Smooth muscle cell (in vitro differentiated cells): Measurements from ENCODE around the gene SUSD4. TPM values are rescaled to one million over a fixed set of nuclear protein-coding genes. Genes with fewer than 3 reads are reported as not detected.

Experiments used
- DNase-seq: peaks from one replicate; lab custom pipeline; 2025; ENCODE audit not compliant: unreplicated experiment; lab: John Stamatoyannopoulos, UW
- H2AFZ ChIP-seq: fragments of 200-600 bp; sonication (generic); 2 replicates; pipeline ENCODE4 v1.6.0; 2016; ENCODE audit warnings: antibody characterized with exemption, low read depth, mild to moderate bottlenecking
- H3F3A ChIP-seq: fragments of 200-600 bp; sonication (generic); 2 replicates; pipeline ENCODE4 v1.6.0; 2017; ENCODE audit warnings: antibody characterized with exemption, low read depth
- H3K27ac ChIP-seq: fragments of 200-600 bp; sonication (generic); 2 replicates; pipeline ENCODE4 v1.5.1; 2016; ENCODE audit warnings: low read depth, mild to moderate bottlenecking
- H3K27me3 ChIP-seq: fragments of 200-600 bp; sonication (generic); 2 replicates; pipeline ENCODE4 v1.6.1; 2016; ENCODE audit warnings: low read depth, mild to moderate bottlenecking
- H3K36me3 ChIP-seq: fragments of 200-600 bp; sonication (generic); 2 replicates; pipeline ENCODE4 v1.5.1; 2016; ENCODE audit warnings: low read depth
- H3K4me1 ChIP-seq: fragments of 200-600 bp; sonication (generic); 2 replicates; pipeline ENCODE4 v1.5.1; 2016; ENCODE audit warnings: low read depth
- H3K4me2 ChIP-seq: fragments of 200-600 bp; sonication (generic); 2 replicates; pipeline ENCODE4 v1.6.0; 2016; ENCODE audit warnings: mild to moderate bottlenecking
- H3K4me3 ChIP-seq: fragments of 200-600 bp; sonication (generic); 2 replicates; pipeline ENCODE4 v1.5.1; 2016; ENCODE audit warnings: mild to moderate bottlenecking
- H3K79me2 ChIP-seq: fragments of 200-600 bp; sonication (generic); 2 replicates; pipeline ENCODE4 v1.6.0; 2016; ENCODE audit warnings: low read depth, mild to moderate bottlenecking
- H3K9ac ChIP-seq: fragments of 200-600 bp; sonication (generic); 2 replicates; pipeline ENCODE4 v1.6.0; 2016; ENCODE audit warnings: low read depth
- H3K9me3 ChIP-seq: fragments of 200-600 bp; sonication (generic); replicated peaks from 2 replicates; pipeline ENCODE4 v1.5.1; 2016; ENCODE audit warnings: low read depth
- H4K20me1 ChIP-seq: fragments of 200-600 bp; sonication (generic); 2 replicates; pipeline ENCODE4 v1.6.0; 2016; ENCODE audit warnings: low read depth
- WGBS: methylation state at CpG from one replicate; pipeline ENCODE4 v1.1.7; 2016; ENCODE audit warnings: low lambda C conversion rate; 5-methylcytosine and 5-hydroxymethylcytosine counted together
- polyA plus RNA-seq: library from polyadenylated mRNA; unstranded; fragments of >200 nt; fragmentation: Nextera tagmentation; extraction: Ambion mirVana; gene quantifications from 2 replicates; pipeline ENCODE4 v1.2.1, GENCODE V29; 2016
- total RNA-seq: library from RNA; depleted of rRNA; stranded (reverse); fragments of >200 nt; gene quantifications from 2 replicates; pipeline ENCODE4 v1.2.3, GENCODE V29; 2014
- TF ChIP-seq, protein P1 (sequence below): fragments of 200-600 bp; sonication (generic); IDR thresholded peaks from 2 replicates; pipeline ENCODE4 v1.5.1; 2017; ENCODE audit warnings: borderline replicate concordance, mild to moderate bottlenecking, antibody characterized with exemption; ENCODE audit not compliant: insufficient read depth, poor library complexity, severe bottlenecking

Gene SUSD4
- total and polyA plus RNA-seq, 2 experiments from 2014 or later, result 4.5 to 5.1 TPM

DNA sequence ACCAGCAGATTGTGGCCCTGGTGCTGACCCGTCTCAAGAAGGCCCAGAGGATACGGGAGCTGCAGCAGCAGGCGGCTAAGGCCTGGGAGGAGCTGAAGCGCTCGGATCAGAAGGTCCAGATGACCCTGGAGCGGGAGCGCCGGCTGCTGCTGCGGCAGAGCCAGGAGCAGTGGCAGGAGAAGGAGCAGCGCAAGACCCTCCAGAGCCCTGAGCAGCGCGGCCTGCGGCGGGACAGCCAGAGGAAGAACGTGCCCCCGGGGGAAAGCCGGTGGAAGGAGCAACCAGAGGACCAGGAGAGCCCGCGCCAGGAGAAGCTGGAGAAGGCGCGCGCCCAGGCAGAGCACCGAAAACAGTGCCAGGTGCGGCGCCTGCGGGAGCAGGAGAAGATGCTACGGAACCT is 30.3 kb upstream of the SUSD4 start:
- no peaks in the 10 kb centered on the region for H3F3A ChIP-seq
- no peaks in the 10 kb centered on the region for H4K20me1 ChIP-seq
- WGBS, result 96% methylated on average over 27 of the region's 27 CpGs
- TF ChIP-seq, protein P1, sequence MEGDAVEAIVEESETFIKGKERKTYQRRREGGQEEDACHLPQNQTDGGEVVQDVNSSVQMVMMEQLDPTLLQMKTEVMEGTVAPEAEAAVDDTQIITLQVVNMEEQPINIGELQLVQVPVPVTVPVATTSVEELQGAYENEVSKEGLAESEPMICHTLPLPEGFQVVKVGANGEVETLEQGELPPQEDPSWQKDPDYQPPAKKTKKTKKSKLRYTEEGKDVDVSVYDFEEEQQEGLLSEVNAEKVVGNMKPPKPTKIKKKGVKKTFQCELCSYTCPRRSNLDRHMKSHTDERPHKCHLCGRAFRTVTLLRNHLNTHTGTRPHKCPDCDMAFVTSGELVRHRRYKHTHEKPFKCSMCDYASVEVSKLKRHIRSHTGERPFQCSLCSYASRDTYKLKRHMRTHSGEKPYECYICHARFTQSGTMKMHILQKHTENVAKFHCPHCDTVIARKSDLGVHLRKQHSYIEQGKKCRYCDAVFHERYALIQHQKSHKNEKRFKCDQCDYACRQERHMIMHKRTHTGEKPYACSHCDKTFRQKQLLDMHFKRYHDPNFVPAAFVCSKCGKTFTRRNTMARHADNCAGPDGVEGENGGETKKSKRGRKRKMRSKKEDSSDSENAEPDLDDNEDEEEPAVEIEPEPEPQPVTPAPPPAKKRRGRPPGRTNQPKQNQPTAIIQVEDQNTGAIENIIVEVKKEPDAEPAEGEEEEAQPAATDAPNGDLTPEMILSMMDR, result no peak
- H3K27me3 ChIP-seq, result no peaks in the 10 kb centered on the region
- no peak overlapping the region for H3K27ac ChIP-seq
- no peak overlapping the region for H3K9ac ChIP-seq
- no peaks in the 10 kb centered on the region for H3K79me2 ChIP-seq
- no peaks in the 10 kb centered on the region for H3K36me3 ChIP-seq
- H3K4me1 ChIP-seq, result no peaks in the 10 kb centered on the region
- H3K4me2 ChIP-seq, result no peak overlapping the region
- H3K9me3 ChIP-seq, result no peaks in the 10 kb centered on the region
- no peak for DNase-seq
- H3K4me3 ChIP-seq, result no peak overlapping the region
- H2AFZ ChIP-seq, result no peak overlapping the region

DNA sequence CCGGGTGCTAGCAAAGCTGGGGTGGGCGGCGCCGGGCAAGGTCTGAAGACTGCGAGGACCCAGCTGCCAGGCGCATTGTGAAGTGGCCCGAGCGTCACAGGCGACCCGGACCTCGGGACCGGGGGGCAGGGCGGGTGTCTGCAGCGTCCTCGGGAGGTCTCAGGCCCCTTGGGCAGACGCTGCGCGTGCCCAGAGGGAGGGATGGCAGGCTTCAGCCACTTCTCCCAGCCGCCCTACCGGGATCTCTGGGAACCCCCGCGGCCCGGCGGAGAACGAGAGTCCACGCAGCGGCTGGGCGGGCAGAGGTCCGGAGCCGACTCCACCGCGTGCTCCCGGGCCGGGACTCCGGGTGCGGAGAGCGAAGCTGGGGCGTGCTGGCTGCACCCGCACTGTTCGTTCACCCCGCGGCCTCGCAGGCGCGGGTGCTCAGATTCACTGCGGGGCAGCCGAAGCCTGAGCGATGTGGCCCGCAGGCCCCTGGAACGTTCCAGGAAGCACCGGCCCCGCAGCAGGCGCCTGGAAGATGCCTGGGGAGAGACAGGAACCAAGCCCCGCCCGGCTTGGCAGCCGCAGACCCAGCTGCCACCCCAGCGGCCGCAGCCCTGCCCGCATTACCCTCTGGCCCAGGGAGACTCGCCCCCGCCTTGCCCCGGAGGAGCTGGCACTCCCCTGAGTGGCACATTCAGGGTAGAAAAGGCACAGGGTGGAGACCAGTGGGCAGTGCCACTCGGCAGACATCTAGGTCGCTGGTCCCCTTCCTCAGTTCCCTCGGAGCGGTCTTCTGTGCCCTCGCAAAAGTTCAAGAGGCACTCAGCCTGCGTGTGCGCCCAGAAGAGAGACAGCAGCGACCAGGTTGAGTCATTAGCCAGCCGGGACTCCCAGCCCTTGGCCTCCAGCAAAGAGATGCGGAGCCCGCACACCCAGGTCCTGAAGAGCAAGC is 29.6 kb upstream of the SUSD4 start, which contains the start of gene CCDC185:
CCDC185 (plus strand) TSS at position 141 of the 940 bp plus-strand sequence; CDS start at position 202, 61 bp downstream.
- no peak within 1 kb of the TSS for H3K9ac ChIP-seq
- H3K79me2 ChIP-seq, result no peaks in the 10 kb centered on the region
- H3K9me3 ChIP-seq, result no peaks in the 10 kb centered on the region
- 97% methylated on average over 32 of the region's 73 CpGs for WGBS
- no peaks in the 10 kb centered on the region for H4K20me1 ChIP-seq
- no peak within 1 kb of the TSS for H3K4me2 ChIP-seq
- no peak within 1 kb of the TSS for H3K27ac ChIP-seq
- no peak within 1 kb of the TSS for H3K4me3 ChIP-seq
- TF ChIP-seq, protein P1, result no peak
- H3K4me1 ChIP-seq, result no peaks in the 10 kb centered on the region
- no peaks in the 10 kb centered on the region for H3F3A ChIP-seq
- H2AFZ ChIP-seq, result no peak within 1 kb of the TSS
- H3K36me3 ChIP-seq, result no peaks in the 10 kb centered on the region
- DNase-seq, result no peak
- no peaks in the 10 kb centered on the region for H3K27me3 ChIP-seq

DNA sequence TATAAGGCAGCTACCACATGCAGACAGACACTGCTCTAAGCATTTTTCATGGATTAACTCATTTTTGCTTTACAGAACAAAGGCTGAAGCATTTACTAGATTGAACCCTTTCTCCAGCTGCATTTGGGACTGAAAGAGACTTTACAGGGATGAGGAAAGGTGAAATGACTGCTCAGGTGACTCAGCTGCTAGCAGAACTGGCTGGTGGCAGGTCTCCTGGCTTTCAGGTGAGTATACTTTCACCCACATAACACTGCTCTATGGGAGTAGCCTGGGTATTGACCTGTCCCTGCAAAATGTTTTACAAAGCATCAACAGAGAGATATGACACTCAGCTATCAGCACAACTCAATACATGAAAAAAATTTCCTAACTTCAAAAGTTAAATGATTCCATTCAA is 26.6 kb upstream of the SUSD4 start:
- Histone ChIP-seq H3K4me1 (no peaks in the 10 kb centered on the region), H3K9ac (no peak overlapping the region), H3K36me3 (no peaks in the 10 kb centered on the region), H4K20me1 (no peaks in the 10 kb centered on the region), H3K4me3 (no peak overlapping the region), H3K79me2 (no peaks in the 10 kb centered on the region), H3K4me2 (no peak overlapping the region), H3F3A (no peaks in the 10 kb centered on the region), H3K27me3 (no peaks in the 10 kb centered on the region), H3K9me3 (no peaks in the 10 kb centered on the region), H2AFZ (no peak overlapping the region), H3K27ac (no peak overlapping the region)
- DNase-seq, result no peak
- TF ChIP-seq, protein P1, result no peak
